H1 (cell line): ENCODE results near the gene CEP44. TPM values are rescaled to one million over a fixed set of nuclear protein-coding genes. Genes with fewer than 3 reads are reported as not detected.

ENCODE experiments used
- CTCF ChIA-PET: fragments of 300-600 bp; sonication (Branson Sonifier 250); formaldehyde crosslinking; loops from one replicate; lab custom pipeline; 2021; ENCODE audit not compliant: partially characterized antibody; lab: Charles Lee
- POLR2A ChIA-PET: fragments of 300-600 bp; sonication (Branson Sonifier 250); formaldehyde crosslinking; loops from one replicate; lab custom pipeline; 2021; ENCODE audit warnings: inconsistent platforms; ENCODE audit not compliant: partially characterized antibody; lab: Charles Lee
- DNase-seq, 2 experiments: peaks; one replicate each; pipeline versions ENCODE4 v3.0.0 to v3.0.0-alpha.2; 2010 to 2022; ENCODE audit warnings: low spot score in 2 of 2, low read depth in 1 of 2, mixed read lengths in 1 of 2
- FAIRE-seq: peaks from 2 replicates; lab custom pipeline; 2011; peaks lifted over from hg19 to GRCh38; lab: Jason Lieb, UNC
- H2AFZ ChIP-seq: 2 replicates; pipeline ENCODE4 v1.8.1; 2012; ENCODE audit warnings: low read length, inconsistent platforms
- H2AK5ac ChIP-seq: 2 replicates; pipeline ENCODE4 v1.6.1; 2013; ENCODE audit warnings: low read depth, low read length
- H2BK120ac ChIP-seq: replicated peaks from 2 replicates; pipeline ENCODE3; 2013; ENCODE audit warnings: low read depth, low read length, inconsistent platforms
- H2BK12ac ChIP-seq: 2 replicates; pipeline ENCODE4 v1.6.1; 2013; ENCODE audit warnings: low read depth, low read length
- H2BK15ac ChIP-seq: 2 replicates; pipeline ENCODE4 v1.6.1; 2013; ENCODE audit warnings: low read length
- H2BK20ac ChIP-seq: 2 replicates; pipeline ENCODE4 v1.6.1; 2013; ENCODE audit warnings: low read length
- H2BK5ac ChIP-seq: 2 replicates; pipeline ENCODE4 v1.6.1; 2013; ENCODE audit warnings: low read depth, low read length
- H3K14ac ChIP-seq: 2 replicates; pipeline ENCODE4 v1.6.1; 2013; ENCODE audit warnings: inconsistent platforms; ENCODE audit not compliant: insufficient read length
- H3K18ac ChIP-seq: 2 replicates; pipeline ENCODE4 v1.6.1; 2013; ENCODE audit warnings: low read length; ENCODE audit errors: extremely low read depth
- H3K23ac ChIP-seq: 2 replicates; pipeline ENCODE4 v1.6.1; 2013; ENCODE audit warnings: inconsistent platforms; ENCODE audit not compliant: insufficient read length
- H3K23me2 ChIP-seq: 2 replicates; pipeline ENCODE4 v1.6.1; 2013; ENCODE audit warnings: low read depth, low read length
- H3K27ac ChIP-seq: 2 replicates; pipeline ENCODE4 v1.6.1; 2011; ENCODE audit warnings: low read depth, low read length, inconsistent platforms
- H3K27me3 ChIP-seq, 4 experiments: replicated peaks in 1 of 4; 1 replicate in 1 of 4; 2 replicates in 3 of 4; pipeline versions ENCODE4 v1.6.1 to v1.8.1; 2011 to 2013; ENCODE audit warnings: low read length in 3 of 4, mild to moderate bottlenecking in 3 of 4, inconsistent platforms in 2 of 4, mixed read lengths in 2 of 4, moderate library complexity in 1 of 4; ENCODE audit not compliant: control insufficient read depth in 3 of 4, insufficient read depth in 3 of 4; ENCODE audit errors: extremely low read depth in 1 of 4
- H3K36me3 ChIP-seq, 4 experiments: 2 replicates each; pipeline versions ENCODE4 v1.6.1 to v1.8.1; 2011 to 2013; ENCODE audit warnings: mild to moderate bottlenecking in 4 of 4, low read length in 3 of 4, moderate library complexity in 2 of 4, control low read depth in 1 of 4, inconsistent platforms in 1 of 4; ENCODE audit not compliant: insufficient read depth in 4 of 4, control insufficient read depth in 2 of 4
- H3K4ac ChIP-seq: replicated peaks from 2 replicates; pipeline ENCODE3; 2013; ENCODE audit warnings: low read length, low read depth, mixed read lengths, inconsistent platforms; ENCODE audit not compliant: insufficient read length
- H3K4me1 ChIP-seq, 4 experiments: replicated peaks in 1 of 4; 1 replicate in 1 of 4; 2 replicates in 3 of 4; pipeline versions ENCODE4 v1.6.1 to v1.8.1; 2011 to 2013; ENCODE audit warnings: low read length in 3 of 4, inconsistent platforms in 2 of 4, mixed read lengths in 1 of 4; ENCODE audit not compliant: insufficient read depth in 4 of 4, control insufficient read depth in 3 of 4
- H3K4me2 ChIP-seq, 2 experiments: 2 replicates each; pipeline versions ENCODE4 v1.6.1 to v1.8.1; 2011 to 2013; ENCODE audit warnings: low read depth in 2 of 2, low read length in 2 of 2, control low read depth in 1 of 2, inconsistent platforms in 1 of 2, mild to moderate bottlenecking in 1 of 2; ENCODE audit not compliant: insufficient read depth in 1 of 2
- H3K4me3 ChIP-seq, 4 experiments: fragments of 200-600, 300-600 bp in 1 of 4; sonication (generic), shearing (Covaris generic), sonication (Bioruptor Twin) in 1 of 4; 2 replicates each; pipeline versions ENCODE4 v1.5.1 to v1.8.1; 2011 to 2016; ENCODE audit warnings: low read length in 4 of 4, low read depth in 3 of 4, control low read depth in 2 of 4, inconsistent platforms in 2 of 4, mild to moderate bottlenecking in 2 of 4, mixed read lengths in 1 of 4, moderate library complexity in 1 of 4; ENCODE audit not compliant: insufficient read depth in 2 of 4; ENCODE audit errors: extremely low read depth in 1 of 4
- H3K56ac ChIP-seq: replicated peaks from 2 replicates; pipeline ENCODE3; 2013; ENCODE audit warnings: low read depth, mild to moderate bottlenecking, mixed read lengths, low read length, inconsistent platforms; ENCODE audit not compliant: insufficient read length
- H3K79me1 ChIP-seq: 2 replicates; pipeline ENCODE4 v1.6.1; 2013; ENCODE audit warnings: low read depth, low read length, control low read depth
- H3K79me2 ChIP-seq, 2 experiments: 2 replicates each; pipeline versions ENCODE4 v1.6.1 to v1.8.1; 2012 to 2013; ENCODE audit warnings: low read length in 2 of 2, mild to moderate bottlenecking in 2 of 2, inconsistent platforms in 1 of 2; ENCODE audit not compliant: insufficient read depth in 2 of 2, control insufficient read depth in 1 of 2
- H3K9ac ChIP-seq, 4 experiments: replicated peaks in 1 of 4; 1 replicate in 1 of 4; 2 replicates in 3 of 4; pipeline versions ENCODE4 v1.6.1 to v1.8.1; 2011 to 2013; ENCODE audit warnings: low read depth in 3 of 4, low read length in 3 of 4, control low read depth in 2 of 4, mild to moderate bottlenecking in 2 of 4, moderate library complexity in 2 of 4, inconsistent platforms in 1 of 4; ENCODE audit errors: extremely low read depth in 1 of 4
- H3K9me3 ChIP-seq, 2 experiments: 2 replicates each; pipeline versions ENCODE4 v1.6.1 to v1.8.1; 2012 to 2013; ENCODE audit warnings: mild to moderate bottlenecking in 2 of 2, moderate library complexity in 2 of 2, control low read depth in 1 of 2, inconsistent platforms in 1 of 2, low read depth in 1 of 2, low read length in 1 of 2, mixed read lengths in 1 of 2; ENCODE audit not compliant: insufficient read depth in 2 of 2
- H4K20me1 ChIP-seq, 2 experiments: replicated peaks in 1 of 2; 2 replicates each; pipeline versions ENCODE3 to v1.8.1; 2011 to 2013; ENCODE audit warnings: inconsistent platforms in 2 of 2, low read length in 2 of 2, mild to moderate bottlenecking in 1 of 2; ENCODE audit not compliant: insufficient read depth in 2 of 2, control insufficient read depth in 1 of 2
- H4K5ac ChIP-seq: 2 replicates; pipeline ENCODE4 v1.6.1; 2013; ENCODE audit warnings: low read length, low read depth, mixed read lengths, inconsistent platforms; ENCODE audit not compliant: insufficient read length
- H4K8ac ChIP-seq: 2 replicates; pipeline ENCODE4 v1.8.0; 2013; ENCODE audit warnings: mild to moderate bottlenecking, moderate library complexity, low read length, inconsistent platforms; ENCODE audit not compliant: insufficient read depth; ENCODE audit errors: extremely low read depth
- H4K91ac ChIP-seq: replicated peaks from 2 replicates; pipeline ENCODE3; 2013; ENCODE audit warnings: low read length, mixed read lengths, inconsistent platforms; ENCODE audit not compliant: insufficient read length
- EP300 ChIP-seq, 2 experiments: IDR thresholded peaks; 1 replicate in 1 of 2; 2 replicates in 1 of 2; pipeline ENCODE4 v1.6.1; 2011 to 2012; ENCODE audit warnings: low read depth in 2 of 2, low read length in 2 of 2, mild to moderate bottlenecking in 2 of 2, borderline replicate concordance in 1 of 2, inconsistent platforms in 1 of 2, moderate library complexity in 1 of 2
- EZH2 ChIP-seq: fragments of 200-600 bp; sonication (generic); IDR thresholded peaks from 2 replicates; pipeline ENCODE4 v1.7.1; 2012; ENCODE audit warnings: low read depth, mild to moderate bottlenecking, moderate library complexity, low read length, inconsistent platforms; ENCODE audit not compliant: severe bottlenecking
- PHF8 ChIP-seq: fragments of 200-600 bp; sonication (generic); conservative IDR thresholded peaks from 2 replicates; pipeline ENCODE4 v1.7.1; 2012; ENCODE audit warnings: low read depth, mild to moderate bottlenecking, inconsistent platforms, low read length, moderate library complexity
- POU5F1 ChIP-seq: IDR thresholded peaks from 2 replicates; pipeline ENCODE4 v1.6.1; 2011; ENCODE audit warnings: low read depth, mild to moderate bottlenecking, low read length, moderate library complexity
- RBBP5 ChIP-seq: IDR thresholded peaks from 2 replicates; pipeline ENCODE4 v1.7.1; 2012; ENCODE audit warnings: low read depth, mild to moderate bottlenecking, inconsistent platforms, low read length, moderate library complexity, borderline replicate concordance
- SIX5 ChIP-seq: IDR thresholded peaks from 2 replicates; pipeline ENCODE4 v1.6.1; 2011; ENCODE audit warnings: mild to moderate bottlenecking, low read depth, low read length
- TBP ChIP-seq: IDR thresholded peaks from 2 replicates; pipeline ENCODE4 v1.6.1; 2011; ENCODE audit warnings: low read depth, low read length, improper control_type of control experiment
- TEAD4 ChIP-seq: IDR thresholded peaks from 2 replicates; pipeline ENCODE4 v1.6.1; 2012; ENCODE audit warnings: low read depth, low read length, inconsistent platforms, mixed read lengths
- WGBS, 2 experiments: shearing (Covaris generic) in 1 of 2; methylation state at CpG; one replicate each; pipeline versions ENCODE4 v1.1.6 to v1.1.7; 2013 to 2015; ENCODE audit warnings: low lambda C conversion rate in 2 of 2, mixed read lengths in 2 of 2, inconsistent platforms in 1 of 2, low coverage in 1 of 2, missing lambda C conversion rate in 1 of 2; ENCODE audit not compliant: insufficient replicate concordance in 2 of 2, insufficient coverage in 1 of 2, insufficient read length in 1 of 2; ENCODE audit errors: extremely low coverage in 1 of 2, missing lambda C conversion rate in 1 of 2; 5-methylcytosine and 5-hydroxymethylcytosine counted together
- polyA plus RNA-seq, 7 experiments: library from polyadenylated mRNA; depleted of rRNA in 3 of 7; stranded (reverse) in 5 of 7; unstranded in 2 of 7; fragments of >200 nt in 5 of 7; fragments of 200-250 nt in 2 of 7; gene quantifications; 1 replicate in 5 of 7; 2 replicates in 1 of 7; 4 replicates in 1 of 7; pipeline versions ENCODE4 v1.2.1 to v1.2.3, GENCODE V29; 2011 to 2013; ENCODE audit warnings: missing spikeins in 2 of 7, mixed read lengths in 2 of 7
- total RNA-seq: library from RNA; stranded (reverse); fragmentation: NEBNext Ultra II Directional; extraction: Animal tissue kit (Norgen Biotek cat#: 25700); gene quantifications from 2 replicates; pipeline ENCODE4 v1.2.1, GENCODE V29; 2021

Gene CEP44
- total and polyA plus RNA-seq, 2 of the 8 experiments (the other 6 are each of a cell fraction or from before 2014, with no cell fraction given) = 3.4 to 17.1 TPM

GRCh38 chr4:174381440-174381800 is 97.7 kb downstream of the CEP44 start:
- H3K4me1 ChIP-seq = peaks cover 0 to 17% (median 5%) of the 10 kb centered on the region in 4 experiments; a peak in 5 of 7 replicates
- 90% methylated on average over 1 of the region's 1 CpG; no CpG with 5 or more reads in 1 of the 2 experiments for WGBS, 2 experiments
- H4K8ac ChIP-seq = no peak overlapping the region
- H3K27me3 ChIP-seq = no peaks in the 10 kb centered on the region; a peak in 2 of 7 replicates
- no peak for FAIRE-seq
- TF ChIP-seq RBBP5 (no peak), TBP (no peak), TEAD4 (no peak), SIX5 (no peak), EP300 (IDR thresholded peaks at IDR 0.05; ENCODE audit: borderline replicate concordance in 1 of 2, low read depth in 2 of 2, low read length in 2 of 2) (no peak), EZH2 (no peak), POU5F1 (no peak), PHF8 (no peak)
- H2BK20ac ChIP-seq = peak overlapping the region; percentile 64; the same call in 1 of the 2 replicates
- peak overlapping the region; percentile 65; the same call in 1 of the 2 replicates for H2BK12ac ChIP-seq
- H4K5ac ChIP-seq = no peak overlapping the region
- 0 out of 2 replicates have a peak overlapping the region, but pooled peaks have one; percentile 15 for H3K18ac ChIP-seq
- ChIA-PET CTCF (interaction anchor here (0.9 kb wide), 1 partner anchor 9 kb away, joined by 4 read pairs; no protein-coding TSS in a partner anchor), POLR2A (no interaction called here)
- H2BK120ac ChIP-seq = no peak overlapping the region
- H3K79me2 ChIP-seq = no peaks in the 10 kb centered on the region
- H3K9me3 ChIP-seq = no peaks in the 10 kb centered on the region; a peak in 1 of 4 replicates
- no peaks in the 10 kb centered on the region for H3K36me3 ChIP-seq
- no peak overlapping the region for H2AK5ac ChIP-seq
- no peak for DNase-seq
- no peaks in the 10 kb centered on the region for H3K79me1 ChIP-seq
- peak overlapping the region; percentile 44; the same call in 1 of the 2 replicates for H2BK5ac ChIP-seq
- H3K4me2 ChIP-seq = no peak overlapping the region; a peak in 1 of 4 replicates
- no peak overlapping the region for H3K27ac ChIP-seq
- 0 out of 2 replicates have a peak overlapping the region, but pooled peaks have one; percentile 50 for H2BK15ac ChIP-seq
- no peaks in the 10 kb centered on the region for H3K23me2 ChIP-seq
- H4K20me1 ChIP-seq = no peaks in the 10 kb centered on the region
- no peak overlapping the region for H3K9ac ChIP-seq
- no peak overlapping the region for H4K91ac ChIP-seq
- no peak overlapping the region for H3K4ac ChIP-seq
- H3K14ac ChIP-seq = no peak overlapping the region
- no peak overlapping the region for H3K56ac ChIP-seq
- no peak overlapping the region for H3K4me3 ChIP-seq
- H2AFZ ChIP-seq = no peak overlapping the region
- no peak overlapping the region for H3K23ac ChIP-seq
